Body of pancreas (tissue), 4 donors: ENCODE results near the gene SNRNP40.
A peak's percentile ranks its signal among the peaks of the same experiment; 100 is the strongest.

Experiments
- CTCF ChIP-seq, 7 experiments: fragments of 450-650 bp in 4 of 7; fragments of 200-600 bp in 3 of 7; sonication (generic) in 3 of 7; IDR thresholded peaks; one replicate each; pipeline ENCODE4 v1.5.1; 2016 to 2019; ENCODE audit warnings: antibody characterized with exemption in 7 of 7
- POLR2A ChIP-seq, 3 donors: fragments of 450-650 bp; IDR thresholded peaks; one replicate each; pipeline ENCODE4 v1.6.1; 2016; ENCODE audit warnings: antibody characterized with exemption in 3 of 3, mild to moderate bottlenecking in 2 of 3

GRCh38 chr1:31335007-31335406 lies 38.4 kb upstream of the SNRNP40 start:
- TF ChIP-seq CTCF (IDR thresholded peaks at IDR 0.05) (peak in 6 of 7 experiments; percentile 26 to 51 (median 38)), POLR2A (IDR thresholded peaks at IDR 0.05) (no peak)
